HepG2 (cell line): ENCODE data around the gene PTPRF. TPM values are rescaled to one million over a fixed set of nuclear protein-coding genes. Genes with fewer than 3 reads are reported as not detected.

ENCODE experiments used
- ATF5 ChIP-seq: sonication (generic); formaldehyde crosslinking; IDR thresholded peaks from 2 replicates; pipeline ENCODE4 v1.4.0; 2020; ENCODE audit warnings: mild to moderate bottlenecking, low read depth, missing genetic modification reagents
- FOXP1 ChIP-seq, 2 experiments: fragments of 450-650 bp in 1 of 2; IDR thresholded peaks; 2 replicates each; pipeline ENCODE4 v1.6.1; 2017 to 2018; ENCODE audit warnings: antibody characterized with exemption in 1 of 2
- GABPA ChIP-seq, 2 experiments: IDR thresholded peaks; 2 replicates each; pipeline ENCODE4 v1.6.1; 2011 to 2016; ENCODE audit warnings: low read depth in 2 of 2, low read length in 1 of 2, missing biosample characterization in 1 of 2, missing genetic modification characterization in 1 of 2
- KLF6 ChIP-seq: IDR thresholded peaks from 2 replicates; pipeline ENCODE4 v1.8.0; 2016; ENCODE audit warnings: missing biosample characterization, missing genetic modification reagents
- KMT2B ChIP-seq: IDR thresholded peaks from 2 replicates; pipeline ENCODE4 v1.6.1; 2016; ENCODE audit warnings: missing genetic modification reagents, missing compliant biosample characterization
- RBFOX2 ChIP-seq: fragments of 200-400 bp; formaldehyde crosslinking; IDR thresholded peaks from 2 replicates; pipeline ENCODE4 v1.6.1; 2017; ENCODE audit warnings: low read depth, mild to moderate bottlenecking, low read length
- SATB2 ChIP-seq: sonication (generic); formaldehyde crosslinking; IDR thresholded peaks from 2 replicates; pipeline ENCODE4 v1.5.0; 2020; ENCODE audit warnings: missing genetic modification reagents
- SNAPC4 ChIP-seq: sonication (generic); formaldehyde crosslinking; IDR thresholded peaks from 2 replicates; pipeline ENCODE4 v1.4.0; 2020; ENCODE audit warnings: mild to moderate bottlenecking, missing genetic modification reagents
- TBX2 ChIP-seq: sonication (generic); formaldehyde crosslinking; IDR thresholded peaks from 2 replicates; pipeline ENCODE4 v1.5.0; 2020; ENCODE audit warnings: missing genetic modification reagents, mild to moderate bottlenecking, borderline replicate concordance
- ZBED4 ChIP-seq: sonication (generic); formaldehyde crosslinking; IDR thresholded peaks from 2 replicates; pipeline ENCODE4 v1.4.0; 2020; ENCODE audit warnings: missing genetic modification reagents, borderline replicate concordance
- ZBTB25 ChIP-seq: IDR thresholded peaks from 2 replicates; pipeline ENCODE4 v1.6.1; 2018; ENCODE audit warnings: missing genetic modification reagents
- ZFX ChIP-seq: sonication (generic); formaldehyde crosslinking; IDR thresholded peaks from 2 replicates; pipeline ENCODE4 v1.4.0; 2020; ENCODE audit warnings: mild to moderate bottlenecking, low read depth, missing genetic modification reagents, moderate library complexity
- polyA plus RNA-seq, 8 experiments: library from polyadenylated mRNA; depleted of rRNA in 3 of 8; stranded (reverse) in 7 of 8; unstranded in 1 of 8; fragments of >200 nt; fragmentation: Illumina TruSeq in 4 of 8; extraction: Trizol in 4 of 8; gene quantifications; 2 replicates each; pipeline versions ENCODE4 v1.2.1 to v1.2.3, GENCODE V29; 2011 to 2016; ENCODE audit warnings: low read depth in 4 of 8, missing spikeins in 1 of 8, mixed read lengths in 1 of 8; ENCODE audit not compliant: insufficient read depth in 1 of 8
- total RNA-seq, 5 experiments: library from RNA; depleted of rRNA; stranded (reverse); fragments of >200 nt; fragmentation: Illumina TruSeq; extraction: Trizol; gene quantifications; 2 replicates each; pipeline ENCODE4 v1.2.3, GENCODE V29; 2016; ENCODE audit warnings: low read depth in 1 of 5

Gene PTPRF
- total and polyA plus RNA-seq, 2 of the 13 experiments (the other 11 are each of a cell fraction or from before 2014, with no cell fraction given), result 55.9 to 167 TPM

- TF ChIP-seq SNAPC4 (CRISPR knock-in tag) (peak; percentile 81; the same call in 1 of the 2 replicates), ZBTB25 (CRISPR knock-in tag) (peak; percentile 92), TBX2 (CRISPR knock-in tag) (peak; percentile 96), ZFX (peak; percentile 88), ZBED4 (CRISPR knock-in tag) (peak; percentile 87; the same call in 1 of the 2 replicates), RBFOX2 (0 out of 2 replicates have a peak, but pooled peaks have one; percentile 14), FOXP1 (IDR thresholded peaks at IDR 0.05) (peak; percentile 83), FOXP1 (CRISPR knock-in tag; IDR thresholded peaks at IDR 0.05) (peak; percentile 96), GABPA (IDR thresholded peaks at IDR 0.05; ENCODE audit: low read depth, low read length) (no peak), GABPA (CRISPR knock-in tag; IDR thresholded peaks at IDR 0.05; ENCODE audit: low read depth) (peak; percentile 56), KLF6 (CRISPR knock-in tag) (peak; percentile 44; the same call in 1 of the 2 replicates), KMT2B (CRISPR knock-in tag) (0 out of 2 replicates have a peak, but pooled peaks have one; percentile 37), ATF5 (CRISPR knock-in tag) (0 out of 2 replicates have a peak, but pooled peaks have one; percentile 51), SATB2 (CRISPR knock-in tag) (no peak)
These were observed 17.9 kb downstream of the PTPRF start (continued) for GRCh38 chr1:43548285-43549271.
